ENCODE measurements around the gene NMRK2. TPM values are rescaled to one million over a fixed set of nuclear protein-coding genes. Genes with fewer than 3 reads are reported as not detected.

Gene NMRK2
- total RNA-seq, 1 donor from 2014 or later = 0.73 TPM

DNA sequence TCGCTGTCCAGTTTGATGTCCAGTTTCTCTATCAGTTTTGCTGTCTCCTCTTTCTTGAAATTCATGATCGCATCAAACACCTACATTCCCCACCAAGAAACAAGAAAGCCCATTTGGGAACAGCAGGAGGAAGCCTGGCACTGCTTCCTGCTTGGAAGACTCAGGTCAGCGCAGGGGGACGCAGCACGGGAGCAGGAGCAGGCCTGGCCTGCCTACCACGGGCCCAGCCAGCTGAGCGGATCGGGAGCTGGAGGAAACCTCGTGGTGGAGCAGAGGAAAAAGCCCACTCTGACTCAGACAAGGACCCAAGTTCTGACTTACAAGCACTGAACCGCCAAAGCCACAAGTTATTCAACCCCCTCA lies 48.5 kb downstream of the NMRK2 start:
- Histone ChIP-seq H2AFZ (ENCODE audit: low read depth, low read length) (no peak overlapping the region), H3K9ac (ENCODE audit: low read length) (peak overlapping the region; percentile 44), H3K4me1 (ENCODE audit: insufficient read depth, low read length) (peaks cover 52% of the 10 kb centered on the region), H3K79me2 (ENCODE audit: insufficient read depth, low read length) (peaks cover 88% of the 10 kb centered on the region), H3K4me2 (ENCODE audit: low read length) (peak overlapping the region; percentile 98), H3K36me3 (ENCODE audit: insufficient read depth, low read length) (peaks cover 71% of the 10 kb centered on the region), H3K27ac (ENCODE audit: low read depth, low read length) (no peak overlapping the region), H4K20me1 (ENCODE audit: insufficient read depth, low read length) (peaks cover 87% of the 10 kb centered on the region), H3K4me3 (ENCODE audit: insufficient read depth, low read depth, low read length) (no peak overlapping the region), H3K27me3 (ENCODE audit: insufficient read depth, low read length) (no peaks in the 10 kb centered on the region), H3K9me3 (ENCODE audit: insufficient read depth, low read depth, low read length) (no peaks in the 10 kb centered on the region)
- TF ChIP-seq, protein P1, sequence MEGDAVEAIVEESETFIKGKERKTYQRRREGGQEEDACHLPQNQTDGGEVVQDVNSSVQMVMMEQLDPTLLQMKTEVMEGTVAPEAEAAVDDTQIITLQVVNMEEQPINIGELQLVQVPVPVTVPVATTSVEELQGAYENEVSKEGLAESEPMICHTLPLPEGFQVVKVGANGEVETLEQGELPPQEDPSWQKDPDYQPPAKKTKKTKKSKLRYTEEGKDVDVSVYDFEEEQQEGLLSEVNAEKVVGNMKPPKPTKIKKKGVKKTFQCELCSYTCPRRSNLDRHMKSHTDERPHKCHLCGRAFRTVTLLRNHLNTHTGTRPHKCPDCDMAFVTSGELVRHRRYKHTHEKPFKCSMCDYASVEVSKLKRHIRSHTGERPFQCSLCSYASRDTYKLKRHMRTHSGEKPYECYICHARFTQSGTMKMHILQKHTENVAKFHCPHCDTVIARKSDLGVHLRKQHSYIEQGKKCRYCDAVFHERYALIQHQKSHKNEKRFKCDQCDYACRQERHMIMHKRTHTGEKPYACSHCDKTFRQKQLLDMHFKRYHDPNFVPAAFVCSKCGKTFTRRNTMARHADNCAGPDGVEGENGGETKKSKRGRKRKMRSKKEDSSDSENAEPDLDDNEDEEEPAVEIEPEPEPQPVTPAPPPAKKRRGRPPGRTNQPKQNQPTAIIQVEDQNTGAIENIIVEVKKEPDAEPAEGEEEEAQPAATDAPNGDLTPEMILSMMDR (IDR thresholded peaks at IDR 0.05; ENCODE audit: insufficient read depth, low read depth, low read length) = no peak
- no peak for TF ChIP-seq EZH2 (IDR thresholded peaks at IDR 0.05; ENCODE audit: insufficient read depth, low read length)
- no peak for FAIRE-seq
- peaks cover 2% of the 10 kb centered on the region for H3K9me3 Mint-ChIP-seq (ENCODE audit: unreplicated experiment)
- H3K4me1 Mint-ChIP-seq (ENCODE audit: low read depth, unreplicated experiment) = peaks cover 50% of the 10 kb centered on the region
- no peaks in the 10 kb centered on the region for H3K27me3 Mint-ChIP-seq (ENCODE audit: low read depth, unreplicated experiment)
- DNase-seq (ENCODE audit: low read depth) = no peak
- peaks cover 32% of the 10 kb centered on the region for H3K36me3 Mint-ChIP-seq (ENCODE audit: low read depth, unreplicated experiment)
- peak overlapping the region; percentile 55 for H3K27ac Mint-ChIP-seq (ENCODE audit: unreplicated experiment)
- peak overlapping the region; percentile 70 for H3K4me3 Mint-ChIP-seq (ENCODE audit: unreplicated experiment)

DNA sequence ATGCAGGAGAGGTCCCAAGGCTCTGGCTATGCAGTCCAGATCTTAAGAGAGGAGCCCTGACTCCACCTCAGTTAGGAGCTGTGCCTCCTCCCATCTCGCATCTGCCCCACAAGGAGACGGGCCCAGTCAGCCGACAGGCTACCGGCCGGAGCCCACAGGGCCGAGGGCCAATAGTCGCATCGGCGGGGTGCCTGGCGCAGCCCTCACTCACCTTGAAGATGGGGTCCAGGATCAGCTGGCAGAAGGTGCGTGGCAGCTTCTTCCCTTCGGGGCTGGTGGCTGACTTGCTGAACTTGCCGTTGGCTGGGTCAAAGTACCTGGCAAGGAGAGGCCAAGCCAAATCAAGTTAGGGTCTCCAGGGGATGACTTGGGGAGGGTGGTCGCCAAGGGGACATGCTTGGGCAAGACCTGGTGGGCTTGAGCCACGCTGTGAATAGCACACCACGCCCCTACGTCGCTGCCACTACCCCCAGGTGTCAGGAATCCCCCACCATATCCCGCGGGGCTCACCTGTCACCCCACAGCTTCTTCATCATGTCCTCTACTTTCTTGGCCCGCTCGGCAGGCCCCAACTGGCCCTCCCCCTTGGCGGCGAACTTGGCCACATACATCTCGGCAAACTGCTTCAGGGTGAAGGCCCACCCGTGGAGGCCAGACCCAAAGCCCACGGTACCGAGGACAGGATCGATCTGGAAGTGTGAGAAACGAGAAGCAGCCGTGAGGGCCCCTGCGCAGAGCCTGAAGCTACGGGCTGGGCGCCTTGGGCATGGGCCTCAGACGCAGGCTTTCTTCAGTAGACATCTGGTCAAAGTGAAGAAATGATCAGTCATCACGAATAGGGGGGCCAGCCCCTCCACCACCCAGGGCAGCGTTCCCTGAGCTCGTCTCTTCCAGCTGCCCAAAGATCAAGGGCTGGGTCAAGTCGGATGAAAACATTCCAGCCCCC lies 49.1 kb downstream of the NMRK2 start:
- peak overlapping the region; percentile 98 for H3K4me2 ChIP-seq (ENCODE audit: low read length)

More for the DNA sequence above, 49.1 kb downstream of the NMRK2 start:
- no peak for TF ChIP-seq EZH2 (IDR thresholded peaks at IDR 0.05; ENCODE audit: insufficient read depth, low read length)
- TF ChIP-seq, protein P1 (IDR thresholded peaks at IDR 0.05; ENCODE audit: insufficient read depth, low read depth, low read length) = no peak
- Mint-ChIP-seq H3K36me3 (ENCODE audit: low read depth, unreplicated experiment) (peaks cover 31% of the 10 kb centered on the region), H3K4me3 (ENCODE audit: unreplicated experiment) (peak overlapping the region; percentile 99), H3K27ac (ENCODE audit: unreplicated experiment) (peak overlapping the region; percentile 99), H3K9me3 (ENCODE audit: unreplicated experiment) (peaks cover 2% of the 10 kb centered on the region), H3K27me3 (ENCODE audit: low read depth, unreplicated experiment) (no peaks in the 10 kb centered on the region), H3K4me1 (ENCODE audit: low read depth, unreplicated experiment) (peaks cover 49% of the 10 kb centered on the region)
- Histone ChIP-seq H3K36me3 (ENCODE audit: insufficient read depth, low read length) (peaks cover 65% of the 10 kb centered on the region), H3K9me3 (ENCODE audit: insufficient read depth, low read depth, low read length) (no peaks in the 10 kb centered on the region), H4K20me1 (ENCODE audit: insufficient read depth, low read length) (peaks cover 80% of the 10 kb centered on the region), H3K27me3 (ENCODE audit: insufficient read depth, low read length) (no peaks in the 10 kb centered on the region), H3K27ac (ENCODE audit: low read depth, low read length) (no peak overlapping the region), H3K9ac (ENCODE audit: low read length) (peak overlapping the region; percentile 100), H2AFZ (ENCODE audit: low read depth, low read length) (no peak overlapping the region), H3K4me1 (ENCODE audit: insufficient read depth, low read length) (peaks cover 52% of the 10 kb centered on the region), H3K79me2 (ENCODE audit: insufficient read depth, low read length) (peaks cover 81% of the 10 kb centered on the region), H3K4me3 (ENCODE audit: insufficient read depth, low read depth, low read length) (peak overlapping the region; percentile 19)
- no peak for DNase-seq (ENCODE audit: low read depth)
- no peak for FAIRE-seq

All from astrocyte (in vitro differentiated cells and primary cell).